Measurements from ENCODE around the gene TNS3. TPM values are rescaled to one million over a fixed set of nuclear protein-coding genes. Genes with fewer than 3 reads are reported as not detected.

TNS3 gene
- polyA plus RNA-seq, 1 donor: 66.7 TPM

GRCh38 chr7:47503281-47503680 lies 78.6 kb downstream of the TNS3 start:
- no peak overlapping the region for H3K27ac ChIP-seq (ENCODE audit: low read length)
- H3K9me3 ChIP-seq (ENCODE audit: control insufficient read depth, low read depth, low read length): no peaks in the 10 kb centered on the region
- H3K4me1 ChIP-seq (ENCODE audit: control insufficient read depth, insufficient read depth, low read length): peaks cover 57% of the 10 kb centered on the region
- DNase-seq: no peak
- H3K27me3 ChIP-seq (ENCODE audit: control insufficient read depth, insufficient read depth, low read length): no peaks in the 10 kb centered on the region
- no peak overlapping the region for H3K4me3 ChIP-seq (ENCODE audit: low read length)
- peaks cover 48% of the 10 kb centered on the region for H3K36me3 ChIP-seq (ENCODE audit: control insufficient read depth, insufficient read depth, low read length)

- no peaks in the 10 kb centered on the region for H3K9me3 ChIP-seq (ENCODE audit: control insufficient read depth, low read depth, low read length)
- peak; percentile 85 to 93 for DNase-seq
- peak overlapping the region; percentile 72 for H3K27ac ChIP-seq (ENCODE audit: low read length)
- no CpG with 5 or more reads among the region's 12 CpGs for WGBS (ENCODE audit: insufficient coverage, low lambda C conversion rate)
- H3K4me1 ChIP-seq (ENCODE audit: control insufficient read depth, insufficient read depth, low read length): peaks cover 62% of the 10 kb centered on the region
- no peaks in the 10 kb centered on the region for H3K27me3 ChIP-seq (ENCODE audit: control insufficient read depth, insufficient read depth, low read length)
- H3K36me3 ChIP-seq (ENCODE audit: control insufficient read depth, insufficient read depth, low read length): peaks cover 46% of the 10 kb centered on the region
- H3K4me3 ChIP-seq (ENCODE audit: low read length): no peak overlapping the region
Observed at GRCh38 chr7:47502240-47502877, 79.6 kb downstream of the TNS3 start.

GRCh38 chr7:47501406-47501805 lies 80.5 kb downstream of the TNS3 start:
- Histone ChIP-seq H3K27me3 (ENCODE audit: control insufficient read depth, insufficient read depth, low read length) (no peaks in the 10 kb centered on the region), H3K27ac (ENCODE audit: low read length) (peak overlapping the region; percentile 9), H3K4me1 (ENCODE audit: control insufficient read depth, insufficient read depth, low read length) (peaks cover 70% of the 10 kb centered on the region), H3K9me3 (ENCODE audit: control insufficient read depth, low read depth, low read length) (no peaks in the 10 kb centered on the region), H3K36me3 (ENCODE audit: control insufficient read depth, insufficient read depth, low read length) (peaks cover 37% of the 10 kb centered on the region), H3K4me3 (ENCODE audit: low read length) (no peak overlapping the region)
- no peak for DNase-seq
- WGBS (ENCODE audit: insufficient coverage, low lambda C conversion rate): no CpG with 5 or more reads among the region's 11 CpGs

- peaks cover 27% of the 10 kb centered on the region for H3K36me3 ChIP-seq (ENCODE audit: control insufficient read depth, insufficient read depth, low read length)
- no peaks in the 10 kb centered on the region for H3K9me3 ChIP-seq (ENCODE audit: control insufficient read depth, low read depth, low read length)
- peak; percentile 83 to 91 for DNase-seq
- peak overlapping the region; percentile 81 for H3K27ac ChIP-seq (ENCODE audit: low read length)
- peaks cover 70% of the 10 kb centered on the region for H3K4me1 ChIP-seq (ENCODE audit: control insufficient read depth, insufficient read depth, low read length)
- no peaks in the 10 kb centered on the region for H3K27me3 ChIP-seq (ENCODE audit: control insufficient read depth, insufficient read depth, low read length)
- no peak overlapping the region for H3K4me3 ChIP-seq (ENCODE audit: low read length)
- no CpG with 5 or more reads among the region's 15 CpGs for WGBS (ENCODE audit: insufficient coverage, low lambda C conversion rate)
Observed at GRCh38 chr7:47500103-47500563, 81.8 kb downstream of the TNS3 start.

- peak; percentile 89 to 94 for DNase-seq
- Histone ChIP-seq H3K36me3 (ENCODE audit: control insufficient read depth, insufficient read depth, low read length) (peaks cover 11% of the 10 kb centered on the region), H3K9me3 (ENCODE audit: control insufficient read depth, low read depth, low read length) (no peaks in the 10 kb centered on the region), H3K27ac (ENCODE audit: low read length) (peak overlapping the region; percentile 81), H3K4me1 (ENCODE audit: control insufficient read depth, insufficient read depth, low read length) (peaks cover 79% of the 10 kb centered on the region), H3K4me3 (ENCODE audit: low read length) (no peak overlapping the region), H3K27me3 (ENCODE audit: control insufficient read depth, insufficient read depth, low read length) (no peaks in the 10 kb centered on the region)
- WGBS (ENCODE audit: insufficient coverage, low lambda C conversion rate): no CpG with 5 or more reads among the region's 17 CpGs
Observed at GRCh38 chr7:47498229-47499056, 83.5 kb downstream of the TNS3 start.

GRCh38 chr7:47497367-47498096 lies 84.4 kb downstream of the TNS3 start:
- no peaks in the 10 kb centered on the region for H3K27me3 ChIP-seq (ENCODE audit: control insufficient read depth, insufficient read depth, low read length)
- no CpG with 5 or more reads among the region's 12 CpGs for WGBS (ENCODE audit: insufficient coverage, low lambda C conversion rate)
- H3K4me1 ChIP-seq (ENCODE audit: control insufficient read depth, insufficient read depth, low read length): peaks cover 76% of the 10 kb centered on the region
- peak in 1 of 2 donors; percentile 59 for DNase-seq
- peak overlapping the region; percentile 81 for H3K27ac ChIP-seq (ENCODE audit: low read length)
- H3K36me3 ChIP-seq (ENCODE audit: control insufficient read depth, insufficient read depth, low read length): peaks cover 16% of the 10 kb centered on the region
- no peak overlapping the region for H3K4me3 ChIP-seq (ENCODE audit: low read length)
- H3K9me3 ChIP-seq (ENCODE audit: control insufficient read depth, low read depth, low read length): no peaks in the 10 kb centered on the region

- H3K4me3 ChIP-seq (ENCODE audit: low read length): no peak overlapping the region
- peaks cover 72% of the 10 kb centered on the region for H3K4me1 ChIP-seq (ENCODE audit: control insufficient read depth, insufficient read depth, low read length)
- H3K27me3 ChIP-seq (ENCODE audit: control insufficient read depth, insufficient read depth, low read length): no peaks in the 10 kb centered on the region
- H3K9me3 ChIP-seq (ENCODE audit: control insufficient read depth, low read depth, low read length): no peaks in the 10 kb centered on the region
- H3K36me3 ChIP-seq (ENCODE audit: control insufficient read depth, insufficient read depth, low read length): peaks cover 17% of the 10 kb centered on the region
- no peak for DNase-seq
- H3K27ac ChIP-seq (ENCODE audit: low read length): peak overlapping the region; percentile 81
- WGBS (ENCODE audit: insufficient coverage, low lambda C conversion rate): no CpG with 5 or more reads among the region's 7 CpGs
Observed at GRCh38 chr7:47496666-47497065, 85.2 kb downstream of the TNS3 start.

- Histone ChIP-seq H3K27ac (ENCODE audit: low read length) (no peak overlapping the region), H3K27me3 (ENCODE audit: control insufficient read depth, insufficient read depth, low read length) (no peaks in the 10 kb centered on the region), H3K4me3 (ENCODE audit: low read length) (no peak overlapping the region), H3K9me3 (ENCODE audit: control insufficient read depth, low read depth, low read length) (no peaks in the 10 kb centered on the region), H3K36me3 (ENCODE audit: control insufficient read depth, insufficient read depth, low read length) (peaks cover 14% of the 10 kb centered on the region), H3K4me1 (ENCODE audit: control insufficient read depth, insufficient read depth, low read length) (peaks cover 67% of the 10 kb centered on the region)
- no peak for DNase-seq
- 80% methylated on average over 1 of the region's 11 CpGs for WGBS (ENCODE audit: insufficient coverage, low lambda C conversion rate)
Observed at GRCh38 chr7:47496056-47496665, 85.8 kb downstream of the TNS3 start.

- DNase-seq: peak in 1 of 2 donors; percentile 30
- peak overlapping the region; percentile 23 for H3K27ac ChIP-seq (ENCODE audit: low read length)
- H3K4me1 ChIP-seq (ENCODE audit: control insufficient read depth, insufficient read depth, low read length): peaks cover 57% of the 10 kb centered on the region
- H3K27me3 ChIP-seq (ENCODE audit: control insufficient read depth, insufficient read depth, low read length): no peaks in the 10 kb centered on the region
- no peak overlapping the region for H3K4me3 ChIP-seq (ENCODE audit: low read length)
- H3K36me3 ChIP-seq (ENCODE audit: control insufficient read depth, insufficient read depth, low read length): peaks cover 16% of the 10 kb centered on the region
- no CpG with 5 or more reads among the region's 14 CpGs for WGBS (ENCODE audit: insufficient coverage, low lambda C conversion rate)
- no peaks in the 10 kb centered on the region for H3K9me3 ChIP-seq (ENCODE audit: control insufficient read depth, low read depth, low read length)
Observed at GRCh38 chr7:47493976-47494911, 87.7 kb downstream of the TNS3 start.

All from large intestine (tissue), 3 donors.